ENCODE measurements around the gene IL36RN. TPM values are rescaled to one million over a fixed set of nuclear protein-coding genes. Genes with fewer than 3 reads are reported as not detected.
A peak's percentile ranks its signal among the peaks of the same experiment; 100 is the strongest.

The IL36RN gene
- total RNA-seq, 1 experiment from 2014 or later: 1.7 TPM

- CTCF ChIA-PET: no interaction called here
These were observed 52.9 kb downstream of the IL36RN start for GRCh38 chr2:113111823-113112287.

GRCh38 chr2:113112441-113112840 is 53.4 kb downstream of the IL36RN start:
- ChIA-PET CTCF (no interaction called here), POLR2A (ENCODE audit: unreplicated experiment) (no interaction called here)
- H3K4me1 ChIP-seq (replicated peaks; ENCODE audit: insufficient read depth): peaks cover 20% of the 10 kb centered on the region
- H3K4me3 ChIP-seq: no peak overlapping the region
- intact Hi-C loops (cut with micrococcal nuclease; ENCODE audit: unreplicated experiment): no loop called here
- H3K9me3 ChIP-seq (ENCODE audit: insufficient read depth, low read depth): no peaks in the 10 kb centered on the region
- BruUV-seq (replicated peaks): no TSS peak
- no peak for DNase-seq
- no peaks in the 10 kb centered on the region for H3K36me3 ChIP-seq (ENCODE audit: low read depth)
- 0 out of 2 replicates have a peak, but pooled peaks cover 9% of the 10 kb centered on the region for H3F3A ChIP-seq (ENCODE audit: insufficient read depth, low read depth)
- no peak overlapping the region for H2AFZ ChIP-seq
- H4K20me1 ChIP-seq (ENCODE audit: insufficient read depth): no peaks in the 10 kb centered on the region
- TF ChIP-seq CTCF (conservative IDR thresholded peaks at IDR 0.05) (no peak), EZH2 (IDR thresholded peaks at IDR 0.05; ENCODE audit: low read depth) (no peak)
- no peaks in the 10 kb centered on the region for H3K9me2 ChIP-seq (ENCODE audit: insufficient read depth)
- no peak overlapping the region for H3K27ac ChIP-seq
- no peaks in the 10 kb centered on the region for H3K79me2 ChIP-seq (ENCODE audit: low read depth)
- H3K27me3 ChIP-seq (ENCODE audit: insufficient read depth, low read depth): no peaks in the 10 kb centered on the region
- H3K4me2 ChIP-seq: no peak overlapping the region

More at GRCh38 chr2:113111823-113112287, 52.9 kb downstream of the IL36RN start:
- no peak for TF ChIP-seq CTCF (conservative IDR thresholded peaks at IDR 0.05)
- TF ChIP-seq EZH2 (IDR thresholded peaks at IDR 0.05; ENCODE audit: low read depth): no peak
- Histone ChIP-seq H3K27me3 (ENCODE audit: insufficient read depth, low read depth) (no peaks in the 10 kb centered on the region), H3K9me2 (ENCODE audit: insufficient read depth) (no peaks in the 10 kb centered on the region), H3K36me3 (ENCODE audit: low read depth) (no peaks in the 10 kb centered on the region), H2AFZ (0 out of 2 replicates have a peak overlapping the region, but pooled peaks have one; percentile 58), H3F3A (ENCODE audit: insufficient read depth, low read depth) (0 out of 2 replicates have a peak, but pooled peaks cover 3% of the 10 kb centered on the region), H4K20me1 (ENCODE audit: insufficient read depth) (no peaks in the 10 kb centered on the region), H3K4me1 (replicated peaks; ENCODE audit: insufficient read depth) (peaks cover 14% of the 10 kb centered on the region), H3K9me3 (ENCODE audit: insufficient read depth, low read depth) (no peaks in the 10 kb centered on the region), H3K79me2 (ENCODE audit: low read depth) (no peaks in the 10 kb centered on the region), H3K4me3 (no peak overlapping the region), H3K27ac (no peak overlapping the region), H3K4me2 (peak overlapping the region; percentile 27)
- DNase-seq: peak in 1 of 2 experiments; percentile 53
- BruUV-seq (replicated peaks): no TSS peak
- POLR2A ChIA-PET (ENCODE audit: unreplicated experiment): no interaction called here
- intact Hi-C loops (cut with micrococcal nuclease; ENCODE audit: unreplicated experiment): no loop called here

DNA sequence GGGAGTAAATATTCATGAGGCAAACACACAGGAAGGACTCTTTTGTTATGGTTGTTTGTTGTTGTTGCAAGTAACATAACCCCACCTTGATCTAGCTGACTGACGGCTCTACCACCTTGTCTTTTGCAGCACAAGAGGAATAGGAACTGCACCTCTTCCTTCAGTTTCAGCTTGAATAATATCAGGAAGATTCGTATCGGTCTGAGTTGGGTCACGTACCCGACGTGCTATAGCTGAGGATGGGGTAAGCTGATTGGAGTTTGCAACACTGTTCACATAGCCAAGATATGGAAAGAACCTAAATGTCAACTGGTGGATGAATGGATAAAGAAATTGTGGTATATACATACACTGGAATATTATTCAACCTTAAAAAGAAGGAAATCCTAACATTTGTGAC is 53.9 kb downstream of the IL36RN start:
- no peak for DNase-seq
- H3K27ac ChIP-seq: no peak overlapping the region
- TF ChIP-seq EZH2 (IDR thresholded peaks at IDR 0.05; ENCODE audit: low read depth) (no peak), CTCF (conservative IDR thresholded peaks at IDR 0.05) (no peak)
- no peak overlapping the region for H3K4me3 ChIP-seq
- intact Hi-C loops (cut with micrococcal nuclease; ENCODE audit: unreplicated experiment): no loop called here
- BruUV-seq (replicated peaks): no TSS peak
- H3K27me3 ChIP-seq (ENCODE audit: insufficient read depth, low read depth): no peaks in the 10 kb centered on the region
- H3K9me2 ChIP-seq (ENCODE audit: insufficient read depth): no peaks in the 10 kb centered on the region
- no peaks in the 10 kb centered on the region for H3K79me2 ChIP-seq (ENCODE audit: low read depth)
- H2AFZ ChIP-seq: no peak overlapping the region
- POLR2A ChIA-PET (ENCODE audit: unreplicated experiment): interaction anchor here (0.5 kb wide), 1 partner anchor 140 kb away, joined by 3 read pairs; no protein-coding TSS in a partner anchor
- no peaks in the 10 kb centered on the region for H3K36me3 ChIP-seq (ENCODE audit: low read depth)
- H3K4me2 ChIP-seq: no peak overlapping the region
- no peaks in the 10 kb centered on the region for H4K20me1 ChIP-seq (ENCODE audit: insufficient read depth)
- H3K9me3 ChIP-seq (ENCODE audit: insufficient read depth, low read depth): no peaks in the 10 kb centered on the region
- H3K4me1 ChIP-seq (replicated peaks; ENCODE audit: insufficient read depth): peaks cover 23% of the 10 kb centered on the region
- H3F3A ChIP-seq (ENCODE audit: insufficient read depth, low read depth): peaks cover 9% of the 10 kb centered on the region; the same call in 1 of the 2 replicates
- CTCF ChIA-PET: no interaction called here
